Umbilical cord (tissue), 1 donor: ENCODE data around the gene FZR1. TPM values are rescaled to one million over a fixed set of nuclear protein-coding genes. Genes with fewer than 3 reads are reported as not detected.

Experiments used
- total RNA-seq: library from RNA; depleted of rRNA; stranded (reverse); fragments of >200 nt; gene quantifications from one replicate; pipeline ENCODE4 v1.2.3, GENCODE V29; 2014; ENCODE audit warnings: low replicate concordance; ENCODE audit not compliant: insufficient read depth

Gene FZR1
- total RNA-seq, 1 donor from 2014 or later, result 27.7 TPM

Other genes starting within 250 kb of the FZR1 start
- gene NFIC, start 139.7 kb upstream of the FZR1 start, total RNA-seq, result 37.3 TPM
- not detected for gene SMIM24, start 25.8 kb upstream of the FZR1 start, total RNA-seq
- not detected for gene SMIM44, start 22.9 kb upstream of the FZR1 start, total RNA-seq
- gene DOHH, start 5.6 kb upstream of the FZR1 start, total RNA-seq, result 7.7 TPM
- gene TEKTIP1, start 32.9 kb downstream of the FZR1 start, total RNA-seq, result not detected
- 69.6 TPM for gene MFSD12, start 51.3 kb downstream of the FZR1 start, total RNA-seq
- 38.5 TPM for gene HMG20B, start 66.6 kb downstream of the FZR1 start, total RNA-seq
- gene GIPC3, start 79.2 kb downstream of the FZR1 start, total RNA-seq, result 0.24 TPM
- 1.9 TPM for gene TBXA2R, start 100.6 kb downstream of the FZR1 start, total RNA-seq
- 17.1 TPM for gene CACTIN, start 120.5 kb downstream of the FZR1 start, total RNA-seq
- gene PIP5K1C, start 194.2 kb downstream of the FZR1 start, total RNA-seq, result 25.0 TPM
- not detected for gene TJP3, start 202.1 kb downstream of the FZR1 start, total RNA-seq